NCI-H146 (cell line): ENCODE measurements around the gene PDHB.

Source experiments
- DNase-seq: peaks from one replicate; lab custom pipeline; 2025; lab: John Stamatoyannopoulos, UW

The PDHB gene

DNA sequence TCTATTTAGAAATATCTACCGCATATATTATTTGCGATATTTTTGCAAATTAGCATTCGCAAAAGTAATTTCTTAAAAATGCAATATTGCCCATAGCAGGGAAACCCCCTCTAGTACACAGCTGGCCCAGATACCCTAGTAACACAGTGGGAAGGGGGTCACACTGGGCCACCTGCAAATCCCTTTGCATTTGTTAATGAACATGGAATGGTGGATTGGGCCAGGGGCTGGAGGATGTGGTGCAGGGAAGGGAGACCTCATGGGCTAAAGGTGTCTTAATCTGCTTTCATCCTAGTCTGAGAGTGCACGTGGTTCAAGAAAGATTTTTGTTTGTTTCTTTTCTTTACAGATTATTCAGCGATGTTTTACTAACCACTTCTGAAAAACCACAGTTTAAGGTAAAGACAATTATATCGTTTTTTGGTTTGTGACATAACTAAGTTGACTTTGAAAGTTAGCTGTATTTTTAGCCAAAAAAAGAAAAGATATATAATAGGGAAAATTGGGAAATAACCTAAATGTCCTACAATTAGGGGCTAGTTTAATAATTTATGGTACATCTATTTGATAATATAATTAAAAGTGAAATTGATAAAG is 30.0 kb downstream of the PDHB start:
- no peak for DNase-seq

GRCh38 chr3:58398669-58399333 is 34.8 kb downstream of the PDHB start:
- DNase-seq, result no peak

GRCh38 chr3:58394339-58394738 is 39.3 kb downstream of the PDHB start:
- no peak for DNase-seq

- no peak for DNase-seq
Measured at GRCh38 chr3:58392181-58392580, 41.5 kb downstream of the PDHB start.

DNA sequence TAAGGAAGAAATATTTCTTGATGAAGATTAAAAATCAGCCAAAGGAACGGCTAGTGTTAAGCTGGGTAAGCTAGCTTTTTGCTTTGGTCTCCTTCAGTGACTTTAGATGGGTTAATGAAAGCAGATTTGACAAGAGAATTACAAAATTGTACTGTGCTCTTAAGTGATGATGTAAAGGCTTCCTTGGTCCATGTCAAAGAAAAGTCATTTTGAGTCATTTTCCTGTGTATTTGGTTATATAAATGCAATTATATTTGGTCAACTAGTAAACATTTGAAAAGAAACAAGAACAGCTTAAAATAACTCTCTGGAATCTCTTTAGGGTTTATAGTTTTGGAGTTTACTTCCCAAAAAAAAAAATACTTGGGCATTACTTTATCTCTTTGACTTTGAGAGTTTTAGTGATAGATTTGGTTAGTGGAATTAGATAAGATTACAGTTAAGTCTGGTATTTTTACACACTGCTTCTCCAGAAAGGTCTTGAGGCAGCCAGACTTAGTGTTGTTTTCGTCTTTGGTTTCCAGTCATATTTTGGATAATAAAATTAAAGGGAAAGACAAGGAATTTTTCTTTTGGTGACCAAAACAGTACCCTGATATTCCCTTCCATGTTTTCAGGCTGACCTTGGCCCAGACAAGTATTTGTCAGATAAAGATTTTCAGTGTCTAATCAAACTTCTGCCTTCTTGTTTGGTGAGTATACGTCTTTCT is 42.3 kb downstream of the PDHB start:
- DNase-seq, result no peak

DNA sequence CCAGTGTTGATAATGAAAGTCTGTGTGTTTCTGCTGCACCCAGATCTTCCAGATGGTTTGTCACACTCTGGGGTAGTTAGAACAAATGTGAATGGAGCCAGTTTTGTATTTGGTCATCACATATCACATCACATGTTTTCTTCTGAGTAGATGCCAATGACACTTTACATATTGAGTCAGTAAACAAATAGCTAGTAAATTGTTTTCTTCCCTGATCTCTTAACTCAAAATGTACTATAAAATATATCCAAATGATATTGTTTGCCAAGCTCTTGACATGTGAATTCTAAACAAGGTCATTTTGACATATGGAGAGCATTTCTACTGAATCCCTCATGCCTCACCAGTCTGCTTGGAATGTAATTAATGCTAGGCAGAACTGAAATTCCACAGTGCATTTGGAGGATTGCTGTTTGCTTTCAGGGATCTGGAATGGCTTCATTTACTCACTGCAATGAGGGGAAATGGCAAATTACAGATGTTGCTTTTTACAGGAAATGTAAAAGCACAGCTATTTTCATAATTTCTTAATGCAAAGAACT is 45.0 kb downstream of the PDHB start:
- DNase-seq, result no peak

GRCh38 chr3:58387650-58388546 is 45.7 kb downstream of the PDHB start:
- DNase-seq, result no peak

- no peak for DNase-seq
Measured at GRCh38 chr3:58386626-58387365, 46.8 kb downstream of the PDHB start.

- DNase-seq, result no peak
Measured at GRCh38 chr3:58384381-58385090, 49.1 kb downstream of the PDHB start.

- no peak for DNase-seq
Measured at GRCh38 chr3:58383904-58384303, 49.7 kb downstream of the PDHB start.

- no peak for DNase-seq
Measured at GRCh38 chr3:58383476-58383875, 50.2 kb downstream of the PDHB start.

GRCh38 chr3:58379351-58380073 is 54.1 kb downstream of the PDHB start:
- no peak for DNase-seq

DNA sequence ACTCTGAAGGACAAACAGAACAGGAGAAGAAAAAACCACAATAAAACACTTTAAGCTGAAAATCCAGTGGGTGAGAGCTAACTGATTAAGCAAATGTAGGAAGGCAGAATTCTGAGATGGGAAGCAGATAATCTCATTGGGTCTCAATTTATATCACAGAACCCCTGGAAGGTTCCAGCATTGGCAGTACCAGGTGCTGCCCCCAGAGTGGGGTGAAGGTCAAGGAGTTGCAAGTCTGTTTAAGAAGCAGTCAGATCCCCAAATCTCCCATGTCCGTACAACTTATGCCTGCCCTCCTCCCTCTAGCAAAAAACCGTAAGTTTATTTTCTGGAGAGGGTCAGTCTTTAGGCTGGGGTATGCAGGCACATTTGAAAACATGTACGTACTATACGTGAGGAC is 55.9 kb downstream of the PDHB start:
- no peak for DNase-seq
